Activated naive CD4-positive, alpha-beta T cell (primary cell): ENCODE data around the gene ZNF620.
"Not testable (repeated sequence)": the region's sequence is repeated elsewhere in the genome, so short reads cannot be mapped to it uniquely, and the experiment has no call there.

Source experiments
- DNase-seq, 4 experiments: peaks; one replicate each; lab custom pipeline; 2025; lab: John Stamatoyannopoulos, UW

ZNF620 gene

DNA sequence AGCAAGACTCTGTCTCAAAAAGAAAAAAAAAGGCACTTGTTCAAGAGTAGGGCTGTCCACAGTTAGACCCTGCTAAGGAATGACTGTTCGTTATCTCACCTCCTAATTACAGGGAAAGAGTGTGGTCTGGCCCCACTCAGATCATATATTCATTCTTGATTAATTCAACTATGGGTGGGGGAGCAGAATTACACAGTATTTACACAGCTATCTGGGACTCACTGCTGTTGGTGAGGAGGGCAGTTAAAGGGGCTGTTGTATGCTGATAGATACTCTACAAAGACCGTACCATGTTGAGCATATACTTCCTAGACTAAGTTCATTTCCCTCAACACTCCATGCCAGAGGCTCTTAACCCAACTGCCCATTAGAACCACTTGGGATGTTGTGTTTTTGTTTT, 3.8 kb upstream of the ZNF620 start:
- DNase-seq = no peak

DNA sequence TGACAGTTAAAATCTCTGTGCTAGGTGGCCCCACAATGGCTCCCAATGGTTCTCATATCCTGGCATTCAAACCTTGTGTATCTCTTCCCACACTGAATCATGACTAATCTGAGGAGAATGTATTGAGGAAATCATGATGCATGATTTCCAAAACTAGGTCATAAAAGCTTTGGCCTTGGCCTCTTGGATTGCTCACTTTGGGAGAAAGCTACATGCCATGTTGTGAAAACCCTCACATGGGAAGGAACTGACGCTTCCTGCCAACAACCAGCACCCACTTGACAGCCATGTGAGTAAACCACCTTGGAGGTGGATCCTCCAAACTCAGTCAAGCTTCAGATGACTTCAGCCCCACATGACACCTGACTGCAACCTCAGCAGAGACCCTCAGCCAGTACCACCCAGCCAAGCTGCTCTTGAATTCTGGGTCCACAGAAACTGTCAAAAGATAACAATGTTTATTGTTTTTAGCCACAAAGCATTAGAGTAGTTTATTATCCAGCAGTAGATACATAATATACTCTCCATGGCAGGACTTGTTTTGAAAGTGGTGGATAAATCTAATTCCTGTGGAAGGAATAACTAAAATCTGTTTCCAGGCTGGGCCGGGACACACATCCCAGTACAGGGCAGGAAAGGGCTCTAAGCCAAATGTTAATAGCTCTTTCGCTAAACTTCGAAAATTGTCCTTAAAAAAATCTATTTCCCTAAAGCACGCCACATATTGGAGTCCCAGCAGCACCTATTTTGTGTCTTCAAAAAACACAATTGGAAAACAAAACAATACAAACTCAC, 1.0 kb upstream of the ZNF620 start:
- DNase-seq = no peak

DNA sequence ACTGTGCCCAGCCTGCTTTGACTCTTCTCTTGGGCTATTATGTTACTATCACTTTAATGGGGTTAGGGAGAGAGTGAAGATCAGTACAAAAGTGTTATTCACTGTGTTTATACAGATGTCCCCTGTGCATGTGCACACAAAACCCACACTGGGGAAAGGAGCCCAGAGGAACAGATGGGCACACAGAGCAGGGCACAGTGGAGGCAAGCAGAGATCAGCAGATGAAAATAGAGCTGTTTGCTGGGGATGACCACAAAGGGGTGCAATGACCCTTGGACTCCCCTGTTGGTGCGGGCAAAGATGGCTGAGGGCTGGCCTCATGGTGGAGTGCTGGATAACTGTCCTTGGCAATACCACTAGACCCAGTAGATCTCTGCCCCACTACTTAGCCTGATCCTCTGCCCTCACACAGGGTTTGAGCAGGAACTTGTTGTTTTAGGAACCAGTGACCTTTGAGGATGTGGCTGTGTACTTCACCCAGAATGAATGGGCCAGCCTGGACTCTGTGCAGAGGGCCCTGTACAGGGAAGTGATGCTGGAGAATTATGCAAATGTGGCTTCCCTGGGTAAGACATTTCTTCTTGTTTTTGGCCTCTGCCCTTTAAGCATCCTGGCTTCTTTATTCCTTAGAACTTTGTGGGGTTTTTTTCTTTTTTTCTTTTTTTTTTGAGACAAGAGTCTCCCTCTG, 5.3 kb downstream of the ZNF620 start:
- DNase-seq = no peak

DNA sequence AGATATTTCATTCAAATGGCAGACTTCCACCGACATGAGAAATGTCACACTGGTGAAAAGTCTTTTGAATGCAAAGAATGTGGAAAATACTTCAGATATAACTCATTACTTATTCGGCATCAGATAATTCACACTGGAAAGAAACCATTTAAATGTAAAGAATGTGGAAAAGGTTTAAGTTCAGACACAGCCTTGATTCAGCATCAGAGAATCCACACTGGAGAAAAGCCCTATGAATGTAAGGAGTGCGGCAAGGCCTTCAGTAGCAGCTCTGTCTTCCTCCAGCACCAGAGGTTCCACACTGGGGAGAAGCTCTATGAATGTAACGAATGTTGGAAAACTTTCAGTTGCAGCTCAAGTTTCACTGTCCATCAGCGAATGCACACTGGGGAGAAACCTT, 10.4 kb downstream of the ZNF620 start:
- no peak for DNase-seq

DNA sequence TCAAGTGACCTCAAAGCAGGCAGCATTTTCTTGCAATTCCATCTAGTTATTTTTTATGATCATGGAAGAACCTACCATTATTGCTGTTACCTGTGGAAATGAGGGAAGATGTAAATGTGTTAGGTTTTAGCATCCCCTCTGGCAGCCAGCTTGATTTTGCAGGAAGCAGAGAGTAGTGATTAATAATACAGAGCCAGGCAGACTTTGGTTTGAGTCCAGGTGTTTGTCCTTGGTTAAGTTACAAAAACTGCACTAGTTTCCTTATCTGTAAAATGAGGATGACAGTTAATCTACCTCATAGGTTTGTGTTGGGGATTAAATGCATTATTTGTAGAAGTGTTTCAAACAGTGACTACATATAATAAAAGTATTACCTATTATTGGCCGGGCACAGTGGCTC, 12.2 kb downstream of the ZNF620 start:
- DNase-seq = no peak

DNA sequence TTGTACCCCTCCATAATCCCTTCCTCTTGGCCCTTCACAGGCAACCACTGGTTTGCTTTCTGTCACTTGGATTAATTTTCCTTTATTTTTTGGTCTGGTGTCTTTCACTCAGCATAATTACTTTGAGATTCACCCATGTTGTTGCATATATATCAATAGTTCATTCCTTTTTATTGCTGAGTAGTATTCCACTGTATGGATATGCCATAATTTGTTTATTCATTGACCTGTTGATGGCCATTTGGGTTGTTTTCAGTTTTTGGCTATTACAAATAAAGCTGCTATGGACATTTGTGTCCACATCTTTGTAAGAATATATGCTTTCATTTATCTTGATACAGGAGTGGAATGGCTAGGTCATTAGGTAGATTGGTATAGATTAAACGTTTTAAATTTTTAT, 13.0 kb downstream of the ZNF620 start:
- no peak for DNase-seq

DNA sequence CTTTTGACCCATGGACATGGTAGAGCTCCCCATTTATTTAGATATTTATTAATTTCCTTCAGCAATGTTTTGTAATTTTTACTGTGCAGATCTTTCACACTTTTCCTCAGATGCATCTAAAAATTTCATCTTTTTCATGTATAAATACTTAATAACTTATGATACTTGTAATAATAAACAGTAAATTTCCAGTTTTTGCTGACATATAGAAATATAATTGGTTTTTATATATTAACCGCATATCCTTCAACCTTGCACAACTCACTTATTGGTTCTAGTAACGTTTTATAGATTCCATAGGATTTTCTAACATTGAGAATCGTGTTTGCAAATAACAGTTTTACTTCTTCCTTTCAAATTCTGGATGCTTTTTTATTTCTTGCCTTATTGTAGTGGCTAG, 15.4 kb downstream of the ZNF620 start:
- no peak for DNase-seq

DNA sequence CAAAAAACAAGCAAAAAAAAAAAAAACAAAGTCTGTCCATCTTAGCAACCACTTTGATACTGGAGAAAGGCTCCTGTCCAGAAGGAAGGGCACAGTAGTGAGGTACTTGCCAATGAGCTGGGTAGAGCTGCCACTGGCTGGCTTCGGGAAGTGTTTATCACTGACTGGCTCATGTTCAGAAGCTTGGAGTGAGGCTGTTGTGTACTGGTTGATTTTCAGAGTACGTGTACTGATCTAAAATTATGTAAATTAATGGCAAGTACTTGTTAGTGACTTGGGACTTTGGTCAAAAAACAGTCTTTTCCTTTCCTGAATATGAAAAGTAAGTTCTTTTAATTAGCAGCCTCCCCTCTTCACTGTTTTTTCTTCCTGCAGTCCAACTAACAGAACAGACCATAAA, 17.9 kb downstream of the ZNF620 start:
- DNase-seq = no peak

DNA sequence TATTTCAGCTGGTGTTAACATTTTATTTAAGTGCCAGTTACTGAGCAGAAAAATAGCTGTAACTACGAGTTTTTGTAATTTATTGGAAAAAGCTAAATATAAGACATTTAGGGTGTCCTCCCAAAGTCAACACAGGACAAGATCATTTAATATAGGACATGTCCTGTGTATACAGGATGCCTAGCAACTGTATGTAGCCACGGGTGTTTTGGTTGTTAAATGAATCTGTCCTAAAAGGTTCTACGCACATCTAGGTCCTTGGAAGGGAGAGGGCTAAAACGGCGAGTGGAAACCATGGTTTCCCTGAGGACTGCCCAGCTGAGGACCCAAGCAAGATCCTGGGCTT, 18.4 kb downstream of the ZNF620 start:
- no peak for DNase-seq

DNA sequence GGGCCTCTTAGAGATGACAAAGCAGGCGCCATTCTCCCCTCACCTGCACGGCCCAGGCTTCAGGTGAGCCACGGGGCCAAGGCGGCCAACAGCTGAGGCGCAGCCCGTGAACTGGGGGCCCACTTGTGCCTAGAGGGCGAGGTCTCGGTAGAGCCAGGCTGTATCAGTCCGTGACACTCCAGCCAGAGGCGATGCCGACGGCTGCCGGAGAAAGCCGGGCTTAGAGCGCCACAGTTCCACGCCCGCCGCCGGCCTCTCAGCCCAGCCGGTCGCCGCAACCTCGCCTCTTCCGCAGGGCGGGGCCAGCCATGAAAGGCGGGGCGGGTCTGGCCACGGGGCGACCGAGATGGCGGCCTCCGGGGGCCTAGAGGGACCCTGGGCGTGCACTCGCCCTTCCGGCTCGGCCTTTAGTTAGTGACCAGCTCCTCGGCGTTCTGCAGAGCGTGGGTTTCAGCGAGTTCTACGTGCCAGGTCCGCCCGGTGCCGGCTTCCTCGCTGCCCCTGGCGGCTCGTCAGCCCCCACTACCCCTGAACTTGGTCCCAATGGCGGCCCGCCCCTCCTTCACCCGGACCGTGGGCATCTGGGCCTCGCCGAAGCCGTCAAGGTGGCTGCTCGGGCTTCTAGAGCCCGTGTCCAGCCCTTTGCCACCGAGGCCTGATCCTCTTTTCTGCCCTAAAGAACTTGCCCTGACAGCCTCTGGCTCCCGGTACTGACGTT, 18.9 kb downstream of the ZNF620 start, which contains the start of gene ZNF621:
ZNF621 (plus strand) TSS at position 393 of the 718 bp plus-strand sequence. CDS start 881 bp downstream, outside the sequence.
- peak; percentile 54 to 77 (median 60) for DNase-seq

DNA sequence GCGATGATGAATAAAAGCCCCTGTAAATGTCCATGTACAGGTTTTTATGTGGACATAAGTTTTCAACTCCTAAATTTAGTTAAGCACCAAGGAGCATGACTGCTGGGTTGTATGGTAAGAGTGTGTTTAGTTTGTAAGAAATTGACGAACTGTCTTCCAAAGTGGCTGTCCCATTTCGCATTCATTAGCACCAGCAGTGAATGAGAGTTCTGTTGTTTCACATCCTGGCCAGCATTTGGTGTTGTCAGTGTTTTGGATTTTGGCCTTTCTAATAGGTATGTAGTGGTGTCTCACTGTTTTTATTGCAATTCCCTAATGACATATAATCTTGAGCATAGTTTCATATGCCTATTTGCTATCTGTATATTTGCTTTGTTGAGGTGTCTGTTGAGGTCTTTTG, 22.6 kb downstream of the ZNF620 start:
- no peak for DNase-seq

DNA sequence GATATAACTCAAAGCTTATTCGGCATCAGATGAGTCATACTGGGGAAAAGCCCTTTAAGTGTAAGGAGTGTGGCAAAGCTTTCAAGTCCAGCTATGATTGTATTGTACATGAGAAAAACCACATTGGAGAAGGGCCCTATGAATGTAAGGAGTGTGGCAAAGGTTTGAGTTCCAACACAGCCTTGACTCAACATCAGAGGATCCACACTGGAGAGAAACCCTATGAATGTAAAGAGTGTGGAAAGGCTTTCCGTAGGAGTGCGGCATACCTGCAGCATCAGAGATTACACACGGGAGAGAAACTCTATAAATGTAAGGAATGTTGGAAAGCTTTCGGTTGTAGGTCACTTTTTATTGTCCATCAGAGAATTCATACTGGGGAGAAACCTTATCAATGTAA, 26.4 kb downstream of the ZNF620 start:
- DNase-seq = no peak

DNA sequence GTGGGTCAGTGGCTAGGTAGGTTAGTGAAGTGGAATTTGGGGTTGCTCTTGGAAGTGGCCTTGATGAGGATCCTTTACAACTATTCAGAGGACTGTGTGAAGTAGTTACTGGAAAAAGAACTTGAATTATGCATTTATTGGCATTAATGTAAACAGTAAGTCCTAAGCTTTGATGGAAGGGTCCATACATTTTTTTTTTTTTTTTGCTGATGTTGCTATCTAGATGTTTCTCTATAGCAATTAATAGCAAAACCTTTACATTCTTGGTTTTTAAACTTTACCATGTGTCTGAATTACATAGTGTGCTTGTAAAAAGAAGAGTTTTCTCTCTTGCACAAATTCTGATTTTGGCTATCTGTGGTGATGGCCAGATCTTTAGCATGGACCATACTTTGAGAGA, 28.4 kb downstream of the ZNF620 start:
- DNase-seq = no peak

DNA sequence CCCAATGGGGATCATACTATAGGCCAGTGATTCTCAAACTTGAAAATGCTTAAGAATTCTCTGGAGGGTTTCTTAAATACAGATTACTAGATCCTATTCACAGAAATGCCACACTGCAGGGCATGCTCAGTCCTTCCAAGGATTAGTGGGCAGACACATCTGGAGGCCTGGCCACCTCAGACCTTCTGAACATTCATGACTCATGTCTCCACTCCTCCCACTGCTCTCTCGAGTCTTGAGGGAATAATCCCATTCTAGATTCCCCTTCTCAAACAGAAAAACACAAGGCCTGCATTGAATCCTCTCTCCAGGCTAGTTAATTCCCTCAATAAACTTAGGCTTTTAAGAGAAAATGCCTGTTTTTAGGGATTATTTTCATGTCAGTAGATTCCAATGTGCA, 41.0 kb downstream of the ZNF620 start:
- no peak for DNase-seq

DNA sequence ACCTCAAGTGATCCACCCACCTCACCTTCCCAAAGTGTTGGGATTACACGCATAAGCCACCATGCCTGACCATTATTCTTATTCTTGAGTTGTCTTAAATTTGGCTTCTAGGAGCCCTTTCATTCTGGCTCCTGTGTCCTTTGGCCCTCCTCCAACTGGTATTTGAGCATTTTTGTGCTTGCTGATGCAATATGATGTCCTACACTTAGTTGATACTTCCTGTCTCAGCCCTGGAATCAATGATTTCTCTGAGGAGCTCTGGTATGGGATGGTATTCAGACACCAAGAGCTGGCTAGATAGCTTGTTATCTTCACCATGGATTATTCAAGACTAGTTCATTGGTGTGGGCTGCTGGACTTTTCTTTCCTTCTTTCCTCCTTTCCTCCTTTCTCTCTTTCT, 44.3 kb downstream of the ZNF620 start:
- no peak for DNase-seq

DNA sequence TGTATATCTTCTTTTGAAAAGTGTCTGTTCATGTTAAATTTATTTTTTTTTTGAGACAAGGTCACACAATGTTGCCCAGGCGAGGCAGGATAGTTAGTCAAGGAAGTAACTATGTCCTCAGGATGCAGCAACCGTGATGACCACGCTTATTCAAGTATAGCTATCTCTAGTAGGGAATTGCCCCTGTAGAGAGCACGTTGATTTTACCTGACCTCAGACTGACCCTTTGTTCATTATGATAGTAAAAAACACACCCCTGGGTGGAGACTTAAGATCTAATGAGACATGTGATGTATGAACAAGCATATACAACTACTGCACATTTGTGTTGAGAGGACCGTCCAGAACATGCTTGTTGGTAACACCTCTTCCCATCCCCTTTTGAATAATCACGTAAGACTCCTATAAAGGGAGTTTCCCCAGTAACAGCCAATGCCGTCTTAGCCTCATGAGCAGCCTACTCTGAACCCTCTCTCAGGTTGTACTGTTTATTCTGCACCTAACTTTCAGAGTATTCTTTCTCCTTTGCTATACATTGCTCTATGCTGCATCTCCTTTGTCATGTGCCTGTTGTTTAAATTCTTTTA, 51.8 kb downstream of the ZNF620 start:
- DNase-seq = no peak

DNA sequence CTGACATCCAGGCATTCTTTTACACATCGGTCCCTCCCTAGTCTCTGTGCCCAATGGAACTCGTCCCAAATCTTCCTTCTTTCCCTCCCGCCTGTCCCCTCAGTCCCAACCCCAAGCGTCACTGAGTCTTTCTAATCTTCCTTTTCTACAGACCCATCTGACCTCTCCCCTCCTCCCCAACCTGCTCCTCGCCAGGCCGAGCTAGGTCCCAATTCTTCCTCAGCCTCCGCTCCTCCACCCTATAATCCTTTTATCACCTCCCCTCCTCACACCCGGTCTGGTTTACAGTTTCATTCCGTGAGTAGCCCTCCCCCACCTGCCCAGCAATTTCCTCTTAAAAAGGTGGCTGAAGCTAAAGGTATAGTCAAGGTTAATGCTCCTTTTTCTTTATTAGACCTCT, 56.6 kb downstream of the ZNF620 start:
- DNase-seq = not testable (repeated sequence)

DNA sequence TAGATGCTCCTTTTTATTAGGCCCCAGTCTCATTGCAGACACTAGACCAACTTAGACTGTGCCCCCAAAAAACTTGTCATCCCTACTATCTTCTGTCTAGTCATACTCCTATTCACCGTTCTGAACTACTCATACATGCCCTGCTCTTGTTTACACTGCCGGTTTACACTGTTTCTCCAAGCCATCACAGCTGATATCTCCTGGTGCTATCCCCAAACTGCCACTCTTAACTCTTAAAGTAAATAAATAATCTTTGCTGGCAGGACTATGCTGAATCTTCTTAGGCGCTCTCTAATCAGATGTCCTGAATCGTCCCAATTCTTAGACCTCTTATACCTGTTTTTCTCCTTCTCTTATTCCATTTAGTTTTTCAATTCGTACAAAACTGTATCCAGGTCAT, 59.8 kb downstream of the ZNF620 start:
- not testable (repeated sequence) for DNase-seq

DNA sequence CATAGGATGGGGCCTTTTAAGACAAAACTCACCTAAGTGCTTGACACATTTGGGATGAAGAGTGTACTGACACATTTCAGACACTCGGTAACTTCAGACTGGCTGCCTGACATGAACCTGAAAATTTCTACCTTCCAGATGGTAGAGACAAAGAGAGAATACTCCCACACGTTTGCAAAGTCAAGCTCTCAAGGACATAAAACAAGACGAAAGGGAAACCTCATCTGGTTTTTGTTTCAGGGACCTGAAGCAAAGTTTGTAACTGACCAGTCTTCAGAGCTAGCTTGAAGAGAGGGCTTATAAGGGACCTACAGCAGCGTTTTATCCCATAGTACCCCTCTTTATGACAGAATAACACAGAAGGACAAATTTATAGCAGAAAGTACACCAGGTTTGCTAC, 60.9 kb downstream of the ZNF620 start:
- DNase-seq = no peak
